ENCODE measurements around the gene NAALADL2.

NAALADL2 gene

DNA sequence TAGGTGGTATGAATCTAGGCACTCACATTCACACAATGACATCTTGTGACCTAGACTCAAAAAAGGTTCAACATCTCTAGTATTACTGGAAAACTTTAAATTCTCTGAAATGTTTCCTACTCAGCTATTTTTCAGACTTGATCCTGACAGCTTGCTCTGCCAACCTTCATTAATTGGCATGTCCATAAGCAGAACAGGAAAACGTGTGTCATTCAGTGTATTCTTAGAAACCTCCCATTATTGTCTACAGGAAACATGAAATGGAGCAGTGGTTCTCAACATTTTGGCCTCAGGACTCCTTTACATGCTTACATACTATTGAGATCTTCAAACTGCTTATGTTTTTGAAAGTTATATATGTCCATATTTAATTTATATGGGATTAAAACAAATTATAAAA lies 363.2 kb downstream of the NAALADL2 start:
- Histone ChIP-seq H3K4me2 (ENCODE audit: insufficient read depth, low read length) (no peak overlapping the region), H4K20me1 (ENCODE audit: insufficient read depth, low read length) (no peaks in the 10 kb centered on the region), H3K4me3 (ENCODE audit: low read depth in 1 of 2, low read length in 2 of 2) (no peak overlapping the region), H3K27me3 (ENCODE audit: insufficient read depth, low read length, poor library complexity) (no peaks in the 10 kb centered on the region), H2AFZ (ENCODE audit: low read depth, low read length) (no peak overlapping the region), H3K27ac (ENCODE audit: low read length) (no peak overlapping the region), H3K4me1 (ENCODE audit: insufficient read depth, low read length) (no peaks in the 10 kb centered on the region), H3K9ac (ENCODE audit: low read depth, low read length) (no peak overlapping the region), H3K36me3 (ENCODE audit: insufficient read depth, low read length) (no peaks in the 10 kb centered on the region), H3K79me2 (ENCODE audit: insufficient read depth, low read length) (no peaks in the 10 kb centered on the region), H3K9me3 (ENCODE audit: insufficient read depth, low read length, severe bottlenecking) (no peaks in the 10 kb centered on the region)
- TF ChIP-seq, protein P1, sequence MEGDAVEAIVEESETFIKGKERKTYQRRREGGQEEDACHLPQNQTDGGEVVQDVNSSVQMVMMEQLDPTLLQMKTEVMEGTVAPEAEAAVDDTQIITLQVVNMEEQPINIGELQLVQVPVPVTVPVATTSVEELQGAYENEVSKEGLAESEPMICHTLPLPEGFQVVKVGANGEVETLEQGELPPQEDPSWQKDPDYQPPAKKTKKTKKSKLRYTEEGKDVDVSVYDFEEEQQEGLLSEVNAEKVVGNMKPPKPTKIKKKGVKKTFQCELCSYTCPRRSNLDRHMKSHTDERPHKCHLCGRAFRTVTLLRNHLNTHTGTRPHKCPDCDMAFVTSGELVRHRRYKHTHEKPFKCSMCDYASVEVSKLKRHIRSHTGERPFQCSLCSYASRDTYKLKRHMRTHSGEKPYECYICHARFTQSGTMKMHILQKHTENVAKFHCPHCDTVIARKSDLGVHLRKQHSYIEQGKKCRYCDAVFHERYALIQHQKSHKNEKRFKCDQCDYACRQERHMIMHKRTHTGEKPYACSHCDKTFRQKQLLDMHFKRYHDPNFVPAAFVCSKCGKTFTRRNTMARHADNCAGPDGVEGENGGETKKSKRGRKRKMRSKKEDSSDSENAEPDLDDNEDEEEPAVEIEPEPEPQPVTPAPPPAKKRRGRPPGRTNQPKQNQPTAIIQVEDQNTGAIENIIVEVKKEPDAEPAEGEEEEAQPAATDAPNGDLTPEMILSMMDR (IDR thresholded peaks at IDR 0.05; ENCODE audit: borderline replicate concordance, extremely low read depth, low read length, poor library complexity, severe bottlenecking): no peak
- no peak for TF ChIP-seq EZH2 (IDR thresholded peaks at IDR 0.05; ENCODE audit: borderline replicate concordance, low read depth, low read length, severe bottlenecking)
- DNase-seq (no peak), ATAC-seq (ENCODE audit: insufficient read depth, low read depth) (no peak)

DNA sequence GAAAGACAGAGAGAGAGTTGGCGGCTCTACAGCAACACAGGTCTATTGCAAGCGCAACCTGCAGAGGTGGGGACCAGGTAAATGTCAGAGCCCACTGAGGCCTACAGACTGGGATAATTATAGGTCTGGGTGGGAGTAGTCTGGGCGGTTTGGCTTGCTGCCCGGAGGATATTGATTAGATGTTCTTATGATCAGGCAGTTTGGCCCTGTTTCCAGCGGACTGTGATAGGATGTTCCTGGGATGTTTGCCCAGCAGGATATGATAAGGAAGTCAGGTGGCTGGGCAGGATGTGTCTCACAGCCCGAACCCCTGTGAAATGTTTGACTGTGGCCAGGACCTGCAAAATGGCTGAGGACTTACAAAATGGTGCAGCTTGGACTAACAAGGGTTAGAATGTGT lies 364.9 kb downstream of the NAALADL2 start:
- Histone ChIP-seq H4K20me1 (ENCODE audit: insufficient read depth, low read length) (no peaks in the 10 kb centered on the region), H3K9me3 (ENCODE audit: insufficient read depth, low read length, severe bottlenecking) (no peaks in the 10 kb centered on the region), H3K27me3 (ENCODE audit: insufficient read depth, low read length, poor library complexity) (no peaks in the 10 kb centered on the region), H3K27ac (ENCODE audit: low read length) (no peak overlapping the region), H3K9ac (ENCODE audit: low read depth, low read length) (no peak overlapping the region), H3K4me1 (ENCODE audit: insufficient read depth, low read length) (no peaks in the 10 kb centered on the region), H3K4me2 (ENCODE audit: insufficient read depth, low read length) (no peak overlapping the region), H3K36me3 (ENCODE audit: insufficient read depth, low read length) (no peaks in the 10 kb centered on the region), H3K4me3 (ENCODE audit: low read depth in 1 of 2, low read length in 2 of 2) (no peak overlapping the region), H3K79me2 (ENCODE audit: insufficient read depth, low read length) (no peaks in the 10 kb centered on the region), H2AFZ (ENCODE audit: low read depth, low read length) (no peak overlapping the region)
- ATAC-seq (ENCODE audit: insufficient read depth, low read depth) (no peak), DNase-seq (no peak)
- TF ChIP-seq EZH2 (IDR thresholded peaks at IDR 0.05; ENCODE audit: borderline replicate concordance, low read depth, low read length, severe bottlenecking): no peak
- TF ChIP-seq, protein P1 (IDR thresholded peaks at IDR 0.05; ENCODE audit: borderline replicate concordance, extremely low read depth, low read length, poor library complexity, severe bottlenecking): no peak

DNA sequence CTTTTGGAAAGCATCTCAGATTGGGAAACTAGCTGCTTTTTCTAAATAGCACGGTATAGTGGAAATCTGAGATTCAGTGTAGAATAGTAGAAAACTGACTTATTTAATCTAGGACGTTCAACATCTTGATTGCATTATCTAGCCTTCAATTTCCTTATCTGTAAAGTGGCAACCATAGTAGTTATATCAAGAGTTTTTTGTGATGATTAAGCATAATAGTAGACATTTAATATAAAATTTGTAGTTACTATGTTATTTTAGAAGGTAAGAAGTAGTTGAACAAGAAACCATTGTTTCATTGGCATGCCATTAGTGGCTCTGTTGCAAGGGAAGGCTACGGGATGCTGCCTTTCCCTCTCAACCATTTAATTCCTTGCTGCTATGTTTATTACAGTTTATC lies 367.3 kb downstream of the NAALADL2 start:
- TF ChIP-seq, protein P1 (IDR thresholded peaks at IDR 0.05; ENCODE audit: borderline replicate concordance, extremely low read depth, low read length, poor library complexity, severe bottlenecking): no peak
- no peak for TF ChIP-seq EZH2 (IDR thresholded peaks at IDR 0.05; ENCODE audit: borderline replicate concordance, low read depth, low read length, severe bottlenecking)
- Histone ChIP-seq H3K4me1 (ENCODE audit: insufficient read depth, low read length) (no peaks in the 10 kb centered on the region), H4K20me1 (ENCODE audit: insufficient read depth, low read length) (no peaks in the 10 kb centered on the region), H3K27ac (ENCODE audit: low read length) (no peak overlapping the region), H3K27me3 (ENCODE audit: insufficient read depth, low read length, poor library complexity) (no peaks in the 10 kb centered on the region), H3K4me3 (ENCODE audit: low read depth in 1 of 2, low read length in 2 of 2) (no peak overlapping the region), H3K9ac (ENCODE audit: low read depth, low read length) (no peak overlapping the region), H3K4me2 (ENCODE audit: insufficient read depth, low read length) (no peak overlapping the region), H2AFZ (ENCODE audit: low read depth, low read length) (no peak overlapping the region), H3K36me3 (ENCODE audit: insufficient read depth, low read length) (no peaks in the 10 kb centered on the region), H3K9me3 (ENCODE audit: insufficient read depth, low read length, severe bottlenecking) (no peaks in the 10 kb centered on the region), H3K79me2 (ENCODE audit: insufficient read depth, low read length) (no peaks in the 10 kb centered on the region)
- DNase-seq: no peak
- ATAC-seq (ENCODE audit: insufficient read depth, low read depth): no peak

DNA sequence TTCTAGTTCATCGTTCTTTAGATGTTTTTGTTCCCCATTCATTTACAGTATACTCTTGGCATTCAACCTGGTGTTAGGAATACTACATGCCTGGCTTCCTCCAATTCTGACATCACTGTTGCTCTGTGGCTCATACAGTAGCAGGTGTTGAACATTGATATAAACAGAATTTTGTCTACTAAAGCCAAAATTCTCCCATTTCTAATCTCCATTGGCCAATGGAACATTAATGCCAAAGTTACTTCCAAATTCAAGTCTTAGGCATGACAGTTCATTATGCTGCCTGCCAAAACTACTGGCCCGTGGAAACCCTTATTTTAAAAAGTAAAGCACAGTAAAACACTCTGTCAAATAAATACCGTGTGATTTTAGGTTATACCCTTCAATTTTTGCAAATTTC lies 368.0 kb downstream of the NAALADL2 start:
- no peaks in the 10 kb centered on the region for H4K20me1 ChIP-seq (ENCODE audit: insufficient read depth, low read length)
- no peak overlapping the region for H3K4me3 ChIP-seq (ENCODE audit: low read depth in 1 of 2, low read length in 2 of 2)
- ATAC-seq (ENCODE audit: insufficient read depth, low read depth) (no peak), DNase-seq (no peak)
- H3K9me3 ChIP-seq (ENCODE audit: insufficient read depth, low read length, severe bottlenecking): no peaks in the 10 kb centered on the region
- H3K36me3 ChIP-seq (ENCODE audit: insufficient read depth, low read length): no peaks in the 10 kb centered on the region
- H3K27me3 ChIP-seq (ENCODE audit: insufficient read depth, low read length, poor library complexity): no peaks in the 10 kb centered on the region
- no peak overlapping the region for H2AFZ ChIP-seq (ENCODE audit: low read depth, low read length)
- H3K27ac ChIP-seq (ENCODE audit: low read length): no peak overlapping the region
- no peaks in the 10 kb centered on the region for H3K79me2 ChIP-seq (ENCODE audit: insufficient read depth, low read length)
- H3K9ac ChIP-seq (ENCODE audit: low read depth, low read length): no peak overlapping the region
- H3K4me1 ChIP-seq (ENCODE audit: insufficient read depth, low read length): no peaks in the 10 kb centered on the region
- TF ChIP-seq, protein P1 (IDR thresholded peaks at IDR 0.05; ENCODE audit: borderline replicate concordance, extremely low read depth, low read length, poor library complexity, severe bottlenecking): no peak
- no peak for TF ChIP-seq EZH2 (IDR thresholded peaks at IDR 0.05; ENCODE audit: borderline replicate concordance, low read depth, low read length, severe bottlenecking)
- H3K4me2 ChIP-seq (ENCODE audit: insufficient read depth, low read length): no peak overlapping the region

Measured in DND-41 (cell line).